UCSD-AML1 (cell line): ENCODE measurements around the gene LATS2.

Experiments used
- DNase-seq: peaks from one replicate; lab custom pipeline; 2025; ENCODE audit not compliant: unreplicated experiment; lab: John Stamatoyannopoulos, UW

The LATS2 gene

DNA sequence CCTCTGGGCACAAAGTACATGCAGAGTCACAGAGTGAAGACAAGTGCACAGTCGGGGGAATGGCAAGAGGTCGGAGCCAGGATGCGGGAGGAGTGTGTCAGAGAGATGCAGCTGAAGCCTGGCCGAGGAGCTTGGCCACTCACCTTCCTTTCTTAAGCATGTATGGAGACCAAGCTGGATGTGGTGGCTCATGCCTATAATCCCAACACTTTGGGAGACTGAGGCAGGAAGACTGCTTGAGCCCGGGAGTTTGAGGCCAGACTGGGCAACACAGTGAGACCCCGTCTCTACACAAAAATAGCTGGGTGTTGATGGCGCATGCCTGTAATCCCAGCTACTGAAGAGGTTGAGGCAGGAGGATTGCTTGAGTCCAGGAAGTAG lies 67.0 kb downstream of the LATS2 start:
- no peak for DNase-seq

DNA sequence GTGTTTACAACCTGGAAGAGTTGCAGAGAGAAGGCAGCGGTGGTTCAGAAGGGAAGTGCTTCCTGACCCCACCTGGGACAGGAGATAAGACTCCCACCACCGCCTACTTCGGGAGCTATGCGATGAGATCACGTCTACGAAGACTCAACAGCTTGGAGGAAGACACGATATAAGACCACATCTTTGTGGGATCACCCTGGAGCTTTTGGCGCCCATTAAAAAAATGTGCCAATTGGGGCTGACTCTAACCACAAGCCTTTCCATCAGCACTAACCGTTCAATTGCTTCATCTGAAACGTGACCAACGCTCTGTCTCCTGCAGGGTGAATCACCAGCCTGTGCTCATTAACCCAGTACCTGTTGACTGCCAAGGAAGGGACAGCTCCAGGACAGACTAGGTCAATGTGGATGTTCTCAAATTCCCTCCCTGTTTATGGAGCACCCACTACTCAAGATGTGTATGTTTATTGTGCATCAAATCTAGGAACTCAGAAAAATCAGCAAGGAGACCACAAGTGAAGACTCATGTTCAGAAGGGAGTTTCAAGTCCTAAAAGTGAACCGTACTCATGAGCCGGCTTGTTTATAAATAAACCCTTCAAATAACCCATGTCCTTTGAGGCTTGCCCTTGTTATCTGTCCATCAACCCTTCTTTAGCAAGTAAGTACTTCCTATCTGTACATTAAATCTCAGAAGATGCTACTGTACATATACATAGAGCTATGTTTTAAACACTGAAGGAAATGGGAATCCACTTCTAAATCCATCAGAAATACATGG lies 67.5 kb downstream of the LATS2 start:
- no peak for DNase-seq

DNA sequence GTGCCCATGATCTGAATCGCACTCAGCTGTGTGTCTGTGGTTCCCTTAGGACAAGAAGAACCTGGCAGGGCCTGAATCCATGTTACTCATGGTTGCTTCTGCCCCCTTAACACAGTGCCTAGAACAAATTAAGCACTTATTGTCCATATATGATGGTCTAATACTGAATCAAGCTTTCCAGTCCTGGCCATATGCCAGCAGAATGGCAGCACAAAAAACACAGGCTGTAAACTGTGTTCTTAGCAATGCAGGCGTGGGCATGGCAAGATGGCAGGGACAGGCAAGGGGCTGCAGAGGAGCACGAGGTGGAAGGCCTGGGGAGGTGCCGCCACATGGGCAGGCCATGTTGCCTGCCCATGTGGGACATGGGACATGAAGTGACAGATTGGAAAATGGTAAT lies 68.2 kb downstream of the LATS2 start:
- DNase-seq, result no peak

DNA sequence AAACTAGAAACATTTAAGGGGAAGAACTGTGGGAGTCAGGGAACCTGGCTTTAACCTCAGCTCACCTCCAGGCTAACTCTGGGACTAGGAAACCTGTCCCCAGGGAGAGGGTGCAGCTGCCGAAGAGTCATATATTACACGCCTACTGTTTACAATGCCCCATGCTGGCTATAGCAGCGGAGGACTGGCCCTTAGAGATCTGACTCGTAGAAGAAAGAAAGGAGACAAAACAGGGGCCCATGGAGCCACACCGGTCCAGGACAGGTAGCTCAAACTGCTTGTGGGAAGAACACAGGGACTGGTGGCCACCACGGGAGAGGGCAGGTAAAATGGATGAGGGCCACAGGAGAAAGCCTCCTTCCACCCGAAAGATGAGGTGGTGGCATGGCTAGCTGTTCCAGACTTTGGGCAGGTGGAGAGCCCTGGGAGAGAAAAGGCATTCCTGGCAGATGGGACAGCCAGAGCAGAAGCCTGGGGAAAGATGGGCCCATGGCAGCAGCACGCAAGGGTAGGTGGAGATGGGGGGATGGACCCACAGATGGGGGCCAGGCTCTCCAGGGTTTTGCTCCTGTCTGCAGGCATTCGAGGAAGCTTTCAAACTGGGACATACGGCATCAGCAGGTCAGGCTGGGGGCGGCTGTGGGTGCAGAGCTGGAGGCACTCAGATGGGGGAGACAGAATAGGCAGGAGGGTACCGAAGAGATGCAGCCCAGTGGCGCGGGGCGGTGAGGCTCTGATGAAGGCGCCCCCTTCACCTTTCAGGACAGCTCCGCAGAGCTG lies 69.5 kb downstream of the LATS2 start:
- no peak for DNase-seq

DNA sequence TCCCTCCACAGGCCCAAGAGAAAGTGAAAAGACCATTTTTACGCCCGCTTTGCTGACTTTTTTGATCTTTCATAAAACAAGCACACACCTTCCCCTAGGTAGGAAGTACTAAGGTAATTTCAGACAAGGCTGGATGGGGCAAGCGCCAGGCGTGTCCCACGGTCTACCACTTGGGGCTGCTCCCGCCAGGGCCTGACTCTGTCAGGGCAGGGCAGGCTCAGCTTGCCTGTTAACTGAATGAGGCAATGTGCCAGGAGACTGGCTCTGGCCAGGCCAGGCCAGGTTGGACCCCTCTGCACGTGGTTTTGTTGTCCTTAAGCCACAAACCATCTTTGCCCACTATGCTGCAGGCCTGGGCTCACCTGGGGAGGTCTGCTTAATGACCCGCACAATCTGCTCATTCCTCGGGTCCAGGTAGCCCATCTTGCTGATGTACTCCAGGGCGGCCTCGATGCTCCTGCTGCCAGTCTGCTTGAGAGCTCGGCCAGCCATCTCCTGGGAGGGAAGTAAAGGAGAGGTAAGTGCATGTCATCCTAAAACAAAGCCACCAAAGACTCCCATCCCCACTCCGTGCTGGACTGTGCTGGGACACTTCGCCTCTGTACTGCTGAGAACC lies 70.4 kb downstream of the LATS2 start:
- DNase-seq, result no peak

DNA sequence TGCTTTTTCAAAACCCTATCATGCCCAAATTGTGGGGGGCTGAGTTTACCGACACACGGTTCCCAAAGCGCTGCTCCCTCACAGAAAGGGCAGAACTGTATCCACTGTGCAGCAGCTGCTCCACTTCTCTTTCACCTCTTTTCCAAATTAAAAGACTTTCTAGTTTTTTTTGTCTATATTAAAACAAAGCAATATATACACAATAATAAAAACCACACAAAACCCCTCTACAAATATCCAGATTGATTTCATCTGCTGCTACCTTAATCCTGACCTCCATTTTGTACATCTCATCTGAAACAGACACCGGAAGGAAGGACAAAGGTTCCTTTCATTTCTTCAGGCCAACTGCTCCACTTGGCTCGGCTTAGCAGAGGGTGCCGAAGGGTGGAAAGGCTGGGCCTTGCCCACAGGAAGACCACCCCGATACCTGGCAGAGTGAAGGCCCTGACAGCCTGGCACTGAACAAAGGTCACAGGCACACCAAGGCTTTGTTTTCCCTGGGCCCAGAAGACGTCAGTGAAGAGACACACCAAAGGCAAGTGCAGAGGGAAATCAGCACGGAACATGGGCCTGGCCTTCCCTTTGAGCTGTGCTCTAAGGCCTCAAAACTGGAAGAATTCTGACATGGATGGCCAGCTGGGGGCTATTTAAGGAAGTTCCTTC lies 71.6 kb downstream of the LATS2 start:
- no peak for DNase-seq

DNA sequence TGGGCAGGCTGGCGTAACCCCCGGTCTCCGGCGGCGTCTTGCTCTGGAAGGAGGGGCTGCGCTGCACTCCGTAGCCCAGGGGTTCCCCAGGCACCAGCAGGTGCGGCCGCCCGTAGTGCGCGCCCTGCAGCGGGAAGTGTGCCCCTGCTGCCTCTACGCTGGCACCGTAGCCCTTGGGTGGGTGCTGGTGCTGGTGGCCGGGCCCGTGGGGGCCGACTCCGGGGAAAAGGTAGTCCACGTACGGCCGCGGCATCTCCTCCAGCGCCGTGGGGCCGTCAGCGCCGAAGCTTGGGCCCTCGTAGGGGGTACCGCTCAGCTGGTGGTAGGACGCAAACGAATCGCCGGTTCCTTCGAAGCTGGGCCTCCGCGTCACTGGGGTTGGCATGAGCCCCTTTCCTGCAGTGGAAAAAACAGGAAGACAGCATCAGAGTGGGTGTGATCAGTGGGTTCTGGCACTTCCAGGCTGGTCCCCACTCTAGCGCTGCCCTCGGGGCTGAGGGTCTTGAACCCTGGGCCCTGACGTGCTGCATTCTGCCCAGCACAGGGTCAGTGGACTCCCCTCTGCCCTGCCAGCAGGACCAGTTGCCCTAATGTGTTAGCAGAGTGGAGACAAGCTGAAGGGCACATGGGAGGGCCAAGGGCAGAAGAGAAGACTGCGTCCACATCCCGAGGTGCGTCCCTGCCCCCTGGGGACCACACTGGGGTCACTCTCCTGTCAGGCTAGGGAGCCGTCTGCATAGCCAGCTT lies 72.3 kb downstream of the LATS2 start:
- DNase-seq, result no peak

DNA sequence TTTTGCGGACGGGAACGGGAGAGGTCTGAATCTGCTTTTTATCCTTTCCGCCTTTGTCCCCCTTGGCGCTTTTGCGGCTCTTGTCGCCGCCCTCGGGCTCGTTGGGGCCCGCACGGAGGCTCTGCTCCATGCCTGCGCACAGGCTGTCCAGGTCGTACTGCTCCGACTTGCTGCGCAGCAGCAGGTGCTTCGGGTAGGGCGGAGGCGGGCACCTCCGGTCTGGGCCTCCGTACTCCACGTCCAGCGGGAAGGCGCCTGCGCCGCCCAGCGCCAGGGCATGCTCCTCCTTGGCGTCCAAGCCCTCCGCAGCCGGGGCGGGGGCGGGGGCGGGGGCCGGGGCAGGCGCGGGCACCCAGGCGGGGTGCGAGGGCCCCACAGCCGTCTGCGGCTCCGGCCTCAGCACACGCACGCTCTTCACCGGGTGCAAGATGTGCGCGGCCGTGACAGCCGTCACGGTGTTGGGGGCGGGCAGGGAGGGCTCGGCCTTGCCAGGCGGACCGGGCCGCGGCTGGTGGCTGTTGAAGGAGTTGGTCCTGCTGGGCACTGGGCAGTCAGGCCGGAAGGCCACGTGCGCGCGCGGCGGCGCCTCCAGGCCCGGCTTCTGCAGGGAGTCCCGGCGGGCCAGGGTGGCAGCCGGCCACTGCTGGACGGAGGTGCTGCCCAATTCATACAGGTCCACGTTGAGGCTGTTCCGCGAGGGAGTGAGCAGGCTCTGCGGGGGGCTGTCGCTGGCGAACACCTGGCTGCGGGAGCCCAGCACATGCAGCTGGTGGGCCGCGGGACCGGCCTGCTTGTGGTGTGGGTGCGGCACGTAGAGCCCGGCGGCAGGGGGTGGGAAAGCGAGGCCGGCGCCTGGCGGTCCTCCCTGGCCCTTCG lies 73.1 kb downstream of the LATS2 start:
- no peak for DNase-seq

DNA sequence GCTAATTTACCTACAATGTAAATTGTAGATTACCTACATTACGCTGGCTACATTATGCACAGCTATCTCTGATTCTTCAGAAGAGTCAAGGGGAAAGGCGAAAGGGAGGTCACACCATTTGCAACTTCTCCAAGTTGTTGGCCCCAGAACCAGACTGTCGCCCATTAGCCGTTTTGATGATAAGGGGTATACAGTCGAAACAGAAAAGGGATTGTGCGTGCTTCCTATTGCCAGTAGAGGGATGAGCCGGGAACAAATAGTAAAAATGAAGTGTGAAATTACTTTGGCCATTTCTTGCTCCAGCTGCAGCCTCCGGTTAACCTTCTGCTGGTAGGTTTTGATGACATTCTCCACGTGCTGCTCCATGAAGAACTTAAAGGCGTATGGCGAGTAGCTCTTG lies 73.8 kb downstream of the LATS2 start:
- no peak for DNase-seq

DNA sequence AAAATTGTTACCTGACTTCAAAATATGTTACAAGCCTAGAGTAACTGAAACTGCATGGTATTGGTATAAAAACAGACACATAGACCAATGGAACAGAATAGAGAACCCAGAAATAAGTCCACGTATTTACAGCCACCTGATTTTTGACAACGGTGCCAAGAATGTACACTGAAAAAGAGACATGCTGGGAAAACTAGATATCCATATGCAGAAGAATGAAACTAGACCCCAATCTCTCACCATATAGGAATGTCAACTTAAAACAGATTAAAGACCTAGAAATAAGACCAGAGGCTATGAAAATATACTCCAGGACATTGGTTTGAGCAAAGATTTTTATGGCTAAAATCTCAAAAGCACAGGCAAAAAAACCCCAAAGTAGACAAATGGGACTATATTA lies 76.5 kb downstream of the LATS2 start:
- DNase-seq, result no peak

DNA sequence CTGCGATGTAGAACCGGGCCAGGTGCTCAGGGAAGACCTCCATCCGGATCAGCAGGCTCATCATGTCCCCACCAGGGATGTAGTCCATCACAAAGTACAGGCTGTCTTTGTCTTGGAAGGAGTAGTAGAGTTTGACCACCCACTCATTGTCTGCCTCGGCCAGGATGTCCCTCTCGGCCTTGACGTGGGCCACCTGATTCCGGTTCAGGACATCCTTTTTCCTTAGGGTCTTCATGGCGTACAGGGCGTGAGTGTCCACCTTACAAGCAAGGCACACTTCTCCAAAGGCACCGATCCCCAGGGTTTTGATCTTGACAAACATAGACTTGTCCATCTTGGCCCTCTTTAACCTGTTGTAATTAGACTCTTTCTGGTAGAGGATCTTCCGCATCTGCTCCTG lies 78.0 kb downstream of the LATS2 start:
- DNase-seq, result no peak

DNA sequence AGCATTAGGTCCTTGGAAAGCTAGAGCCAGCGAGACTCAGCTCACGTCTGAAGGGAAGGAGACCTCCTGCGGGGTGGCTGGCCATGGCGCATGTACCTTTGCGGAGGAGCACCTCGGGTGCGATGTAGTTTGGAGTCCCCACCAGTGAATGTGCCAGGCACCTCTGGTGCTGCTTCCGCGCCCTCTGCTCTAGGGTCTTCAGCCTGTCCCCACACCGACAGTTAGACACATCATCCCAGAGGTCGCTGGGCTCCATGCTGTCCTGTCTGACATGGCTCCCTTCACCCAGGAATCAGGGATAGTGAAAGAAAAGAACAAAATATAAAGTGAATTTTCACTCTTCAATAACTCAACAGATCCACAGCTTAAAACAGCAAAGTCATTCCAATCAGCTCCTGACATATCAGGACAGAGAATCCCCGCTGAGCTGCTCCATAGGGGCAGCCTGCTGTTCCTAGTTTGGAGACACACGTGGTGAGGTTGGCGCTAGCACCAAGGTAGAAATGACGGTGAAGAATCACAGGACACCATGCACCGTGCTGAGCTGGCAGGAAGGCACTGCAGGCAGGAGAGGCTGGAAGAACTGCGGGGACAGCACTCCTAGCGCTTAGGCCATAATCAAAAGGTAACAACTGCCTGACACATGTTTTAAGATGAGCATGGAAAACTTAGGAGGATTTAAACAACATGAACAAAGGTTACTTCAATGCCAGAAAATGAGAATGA lies 79.9 kb downstream of the LATS2 start:
- no peak for DNase-seq

DNA sequence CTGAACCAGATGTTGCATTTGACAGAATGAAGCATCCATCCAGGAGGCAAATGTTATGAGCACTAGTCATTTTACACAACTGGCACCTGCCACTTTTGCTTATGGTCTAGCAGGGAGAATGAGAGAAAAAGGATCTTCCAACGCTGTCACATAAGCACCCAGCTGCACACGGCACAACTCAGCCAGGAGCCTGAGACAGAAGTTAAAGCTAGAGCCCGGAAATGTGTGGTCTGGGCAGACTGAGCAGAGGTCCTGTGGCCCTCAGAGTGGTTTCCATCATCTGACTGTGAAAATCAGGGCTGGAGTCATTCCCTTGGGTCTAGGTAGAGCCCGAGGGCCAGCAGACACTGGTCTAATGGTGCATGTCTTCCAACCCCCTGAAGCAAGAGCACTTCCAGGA lies 80.5 kb downstream of the LATS2 start:
- DNase-seq, result no peak

DNA sequence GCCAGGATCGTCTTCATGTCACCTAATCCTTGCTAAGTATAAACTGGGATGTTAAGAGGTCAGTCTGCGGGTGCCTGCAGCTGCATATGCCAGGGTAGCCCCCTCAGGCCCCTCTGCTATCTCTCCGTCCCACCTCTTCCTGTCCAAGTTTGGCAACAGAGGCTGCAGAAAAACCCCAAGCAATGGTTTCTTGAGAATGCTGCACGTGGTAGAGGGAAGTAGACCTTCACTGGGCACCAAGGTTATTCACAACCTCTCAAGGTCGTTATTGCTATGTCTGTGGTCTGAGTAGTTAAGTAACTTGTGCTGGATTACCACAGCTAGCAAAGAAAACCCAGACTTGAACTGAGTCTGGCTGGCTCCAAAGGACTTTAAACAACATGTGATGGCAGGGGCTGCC lies 81.0 kb downstream of the LATS2 start:
- DNase-seq, result no peak

DNA sequence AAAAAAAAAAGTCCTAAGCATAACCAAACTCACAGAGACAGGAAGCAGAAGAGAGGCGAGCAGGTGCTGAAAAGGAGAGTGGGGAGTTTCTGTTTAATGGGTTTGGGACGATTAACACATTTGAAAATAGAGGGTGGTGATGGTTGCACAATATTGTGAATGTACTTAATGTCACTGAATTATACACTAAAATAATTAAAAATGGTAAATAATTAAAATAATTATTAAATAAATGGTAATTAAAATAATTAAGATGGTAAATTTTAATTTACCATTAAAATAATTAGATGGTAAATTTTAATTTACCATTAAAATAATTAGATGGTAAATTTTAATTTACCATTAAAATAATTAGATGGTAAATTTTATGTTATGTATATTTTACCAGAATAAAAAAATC lies 84.0 kb downstream of the LATS2 start:
- DNase-seq, result no peak

DNA sequence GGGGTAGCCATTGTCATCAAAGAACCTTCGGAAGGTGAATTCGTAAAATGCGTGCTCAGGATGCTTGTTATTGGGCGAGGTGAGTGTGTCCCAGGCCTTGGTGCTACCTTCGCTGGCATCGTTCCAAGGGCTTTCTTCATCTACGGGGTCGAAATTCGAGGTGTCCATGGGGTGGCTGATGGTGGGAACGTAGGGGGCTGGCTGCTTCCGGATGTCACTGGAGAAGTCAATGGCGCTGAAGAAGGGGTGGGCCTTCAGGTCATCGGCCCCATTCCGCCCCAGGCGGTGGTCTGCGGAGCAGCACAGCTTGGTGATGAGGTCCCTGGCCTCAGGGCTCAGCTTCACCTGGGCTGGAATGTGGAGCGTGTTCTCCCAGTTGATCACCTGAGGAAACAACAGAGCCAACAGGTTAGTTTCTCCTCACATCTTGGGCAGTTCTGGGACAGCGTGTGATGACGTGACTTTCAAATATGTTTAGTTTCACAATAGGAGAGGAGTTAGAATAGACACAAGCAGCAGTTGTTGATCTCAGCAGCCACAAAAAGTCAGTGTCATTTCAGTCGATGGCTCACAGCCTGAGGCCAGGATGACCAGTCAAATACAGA lies 86.3 kb downstream of the LATS2 start:
- no peak for DNase-seq

DNA sequence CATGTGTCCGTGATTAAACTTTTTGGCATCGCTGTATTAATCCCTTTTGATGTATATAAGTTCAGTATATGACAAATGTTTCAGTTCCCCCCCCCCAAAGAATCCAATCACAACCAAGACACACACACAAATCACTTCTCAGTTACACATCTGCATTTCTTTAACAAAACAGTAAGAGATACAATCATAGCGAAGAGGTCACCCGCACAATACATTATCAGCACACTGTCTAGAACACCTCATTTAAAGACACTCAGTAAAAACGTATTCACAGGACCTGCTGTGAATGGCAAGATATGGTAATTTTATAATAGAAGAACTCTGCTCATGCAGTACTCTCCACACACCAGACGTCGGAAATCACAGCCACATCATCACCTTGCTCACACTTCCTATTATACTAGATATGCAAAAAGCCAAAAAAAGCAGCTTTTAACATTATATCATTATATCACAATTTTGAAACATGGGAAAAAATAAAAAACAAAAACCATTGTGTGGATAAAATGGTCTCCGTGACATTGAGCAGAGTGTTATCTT lies 87.4 kb downstream of the LATS2 start:
- no peak for DNase-seq

DNA sequence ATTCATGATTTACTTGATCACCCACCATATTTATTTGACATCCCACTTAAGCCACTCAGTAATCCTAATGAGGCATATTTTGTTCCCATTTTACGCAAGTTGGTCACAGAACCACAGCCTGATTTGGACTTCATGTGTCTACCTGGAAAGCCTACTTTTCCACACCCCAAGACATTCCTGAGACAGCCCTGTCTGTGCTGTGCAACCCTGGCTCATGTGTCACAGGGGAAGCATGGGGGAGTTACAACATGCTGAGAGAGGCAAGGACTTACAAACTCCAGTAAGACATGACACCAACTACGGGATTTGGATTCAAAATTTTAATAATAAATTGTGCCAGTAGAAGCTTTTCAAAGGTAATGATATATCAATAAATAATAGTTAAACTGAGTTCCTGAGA lies 88.7 kb downstream of the LATS2 start:
- no peak for DNase-seq

DNA sequence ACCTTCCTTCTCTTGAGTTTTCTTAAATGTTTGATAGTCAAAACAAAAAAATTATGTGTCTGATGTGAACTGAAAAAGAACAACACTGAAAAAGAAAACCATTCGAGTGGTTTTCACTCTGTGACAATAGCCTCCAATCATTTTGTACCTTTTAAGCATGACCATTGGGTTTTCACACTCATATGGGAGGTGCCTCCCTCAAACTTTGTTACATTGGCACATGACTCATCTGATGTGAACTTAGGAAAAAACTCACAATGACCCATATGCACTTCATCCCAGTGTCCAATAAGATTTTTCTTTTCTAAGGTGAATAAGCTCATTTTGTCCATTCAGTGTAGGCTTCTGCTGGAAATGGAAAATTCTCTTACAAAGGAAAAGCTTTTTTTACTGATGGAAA lies 92.2 kb downstream of the LATS2 start:
- no peak for DNase-seq
